GM10266 (cell line): ENCODE data around the gene TRAPPC3L.
A peak's percentile ranks its signal among the peaks of the same experiment; 100 is the strongest.

ENCODE experiments used
- DNase-seq: peaks from one replicate; pipeline ENCODE4 v3.0.0; 2012; ENCODE audit errors: extremely low spot score
- CTCF ChIP-seq: IDR thresholded peaks from 2 replicates; pipeline ENCODE4 v1.5.1; 2012; ENCODE audit warnings: mild to moderate bottlenecking, low read depth; ENCODE audit not compliant: control insufficient read depth, insufficient read depth; ENCODE audit errors: missing control alignments

TRAPPC3L gene

GRCh38 chr6:116514111-116514510 is 31.4 kb downstream of the TRAPPC3L start:
- no peak for TF ChIP-seq CTCF
- no peak for DNase-seq

GRCh38 chr6:116513224-116513875 is 32.1 kb downstream of the TRAPPC3L start:
- no peak for DNase-seq
- TF ChIP-seq CTCF: no peak

GRCh38 chr6:116512734-116513133 is 32.8 kb downstream of the TRAPPC3L start:
- no peak for DNase-seq
- no peak for TF ChIP-seq CTCF

- no peak for DNase-seq
- no peak for TF ChIP-seq CTCF
These were observed 33.3 kb downstream of the TRAPPC3L start for GRCh38 chr6:116512111-116512559.

- peak; percentile 17 for TF ChIP-seq CTCF
- no peak for DNase-seq
These were observed 33.9 kb downstream of the TRAPPC3L start, which contains the start of gene CALHM5 for GRCh38 chr6:116511424-116512110. Gene CALHM5, plus strand, starts transcription at chr6:116511639. Its CDS starts 58 bp downstream, at chr6:116511697.

GRCh38 chr6:116508527-116508926 is 37.0 kb downstream of the TRAPPC3L start:
- no peak for TF ChIP-seq CTCF
- DNase-seq: no peak

GRCh38 chr6:116507324-116507723 is 38.2 kb downstream of the TRAPPC3L start:
- no peak for TF ChIP-seq CTCF
- no peak for DNase-seq
